ENCODE measurements around the gene ZNF579.

Gene ZNF579

GRCh38 chr19:55606817-55607216 is 26.2 kb upstream of the ZNF579 start:
- TF ChIP-seq, protein P1, sequence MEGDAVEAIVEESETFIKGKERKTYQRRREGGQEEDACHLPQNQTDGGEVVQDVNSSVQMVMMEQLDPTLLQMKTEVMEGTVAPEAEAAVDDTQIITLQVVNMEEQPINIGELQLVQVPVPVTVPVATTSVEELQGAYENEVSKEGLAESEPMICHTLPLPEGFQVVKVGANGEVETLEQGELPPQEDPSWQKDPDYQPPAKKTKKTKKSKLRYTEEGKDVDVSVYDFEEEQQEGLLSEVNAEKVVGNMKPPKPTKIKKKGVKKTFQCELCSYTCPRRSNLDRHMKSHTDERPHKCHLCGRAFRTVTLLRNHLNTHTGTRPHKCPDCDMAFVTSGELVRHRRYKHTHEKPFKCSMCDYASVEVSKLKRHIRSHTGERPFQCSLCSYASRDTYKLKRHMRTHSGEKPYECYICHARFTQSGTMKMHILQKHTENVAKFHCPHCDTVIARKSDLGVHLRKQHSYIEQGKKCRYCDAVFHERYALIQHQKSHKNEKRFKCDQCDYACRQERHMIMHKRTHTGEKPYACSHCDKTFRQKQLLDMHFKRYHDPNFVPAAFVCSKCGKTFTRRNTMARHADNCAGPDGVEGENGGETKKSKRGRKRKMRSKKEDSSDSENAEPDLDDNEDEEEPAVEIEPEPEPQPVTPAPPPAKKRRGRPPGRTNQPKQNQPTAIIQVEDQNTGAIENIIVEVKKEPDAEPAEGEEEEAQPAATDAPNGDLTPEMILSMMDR (IDR thresholded peaks at IDR 0.05; ENCODE audit: low read depth, low read length, poor library complexity, severe bottlenecking): no peak
- no peak for TF ChIP-seq EZH2phosphoT487 (IDR thresholded peaks at IDR 0.05; ENCODE audit: borderline replicate concordance, low read length)
- H3K36me3 ChIP-seq (ENCODE audit: control insufficient read depth, low read length): peaks cover 44% of the 10 kb centered on the region
- peaks cover 11% of the 10 kb centered on the region; the same call in 1 of the 2 replicates for H4K20me1 ChIP-seq (ENCODE audit: control insufficient read depth, insufficient read depth, low read depth, low read length)
- H3F3A ChIP-seq (ENCODE audit: control insufficient read depth, insufficient read depth): peaks cover 12% of the 10 kb centered on the region
- peaks cover 38% of the 10 kb centered on the region for H3K4me1 ChIP-seq (ENCODE audit: control insufficient read depth, low read length)
- no peaks in the 10 kb centered on the region for H3K9me2 ChIP-seq (replicated peaks; ENCODE audit: control insufficient read depth, low read length)
- peak overlapping the region; percentile 95 for H3K4me3 ChIP-seq (ENCODE audit: low read length)
- H3K79me2 ChIP-seq (ENCODE audit: control insufficient read depth, low read length): peaks cover 62% of the 10 kb centered on the region
- H3K9me3 ChIP-seq (ENCODE audit: control insufficient read depth, insufficient read depth, low read length): no peaks in the 10 kb centered on the region
- 0 out of 2 replicates have a peak overlapping the region, but pooled peaks have one; percentile 99 for H3K27ac ChIP-seq (ENCODE audit: low read depth, low read length)
- peak overlapping the region; percentile 96 for H3K4me2 ChIP-seq (ENCODE audit: low read length)
- H3K27me3 ChIP-seq (ENCODE audit: control insufficient read depth, low read length): no peaks in the 10 kb centered on the region

GRCh38 chr19:55606471-55606787 is 25.8 kb upstream of the ZNF579 start:
- no peaks in the 10 kb centered on the region for H3K9me2 ChIP-seq (replicated peaks; ENCODE audit: control insufficient read depth, low read length)
- H3K27me3 ChIP-seq (ENCODE audit: control insufficient read depth, low read length): no peaks in the 10 kb centered on the region
- H3K4me1 ChIP-seq (ENCODE audit: control insufficient read depth, low read length): peaks cover 38% of the 10 kb centered on the region
- peaks cover 16% of the 10 kb centered on the region for H3F3A ChIP-seq (ENCODE audit: control insufficient read depth, insufficient read depth)
- peaks cover 11% of the 10 kb centered on the region; the same call in 1 of the 2 replicates for H4K20me1 ChIP-seq (ENCODE audit: control insufficient read depth, insufficient read depth, low read depth, low read length)
- peak overlapping the region; percentile 96 for H3K4me2 ChIP-seq (ENCODE audit: low read length)
- H3K79me2 ChIP-seq (ENCODE audit: control insufficient read depth, low read length): peaks cover 58% of the 10 kb centered on the region
- H3K27ac ChIP-seq (ENCODE audit: low read depth, low read length): peak overlapping the region; percentile 99
- peaks cover 44% of the 10 kb centered on the region for H3K36me3 ChIP-seq (ENCODE audit: control insufficient read depth, low read length)
- TF ChIP-seq, protein P1 (IDR thresholded peaks at IDR 0.05; ENCODE audit: low read depth, low read length, poor library complexity, severe bottlenecking): no peak
- no peak for TF ChIP-seq EZH2phosphoT487 (IDR thresholded peaks at IDR 0.05; ENCODE audit: borderline replicate concordance, low read length)
- H3K4me3 ChIP-seq (ENCODE audit: low read length): peak overlapping the region; percentile 95
- H3K9me3 ChIP-seq (ENCODE audit: control insufficient read depth, insufficient read depth, low read length): no peaks in the 10 kb centered on the region

GRCh38 chr19:55605637-55606470 is 25.2 kb upstream of the ZNF579 start, which contains the start of gene ZNF865:
TSS of gene ZNF865 (plus strand) at chr19:55605647. CDS start at chr19:55613619, 7,972 bp downstream.
- peak within 1 kb of the TSS; percentile 99 for H3K27ac ChIP-seq (ENCODE audit: low read depth, low read length)
- H3K27me3 ChIP-seq (ENCODE audit: control insufficient read depth, low read length): no peaks in the 10 kb centered on the region
- TF ChIP-seq EZH2phosphoT487 (IDR thresholded peaks at IDR 0.05; ENCODE audit: borderline replicate concordance, low read length): no peak
- TF ChIP-seq, protein P1 (IDR thresholded peaks at IDR 0.05; ENCODE audit: low read depth, low read length, poor library complexity, severe bottlenecking): peak; percentile 86
- peaks cover 43% of the 10 kb centered on the region for H3K4me1 ChIP-seq (ENCODE audit: control insufficient read depth, low read length)
- H3K4me3 ChIP-seq (ENCODE audit: low read length): peak within 1 kb of the TSS; percentile 95
- H3K9me2 ChIP-seq (replicated peaks; ENCODE audit: control insufficient read depth, low read length): no peaks in the 10 kb centered on the region
- H3K4me2 ChIP-seq (ENCODE audit: low read length): peak within 1 kb of the TSS; percentile 99
- H3K9me3 ChIP-seq (ENCODE audit: control insufficient read depth, insufficient read depth, low read length): no peaks in the 10 kb centered on the region
- H3K36me3 ChIP-seq (ENCODE audit: control insufficient read depth, low read length): peaks cover 42% of the 10 kb centered on the region
- H3F3A ChIP-seq (ENCODE audit: control insufficient read depth, insufficient read depth): peaks cover 22% of the 10 kb centered on the region
- peaks cover 11% of the 10 kb centered on the region; the same call in 1 of the 2 replicates for H4K20me1 ChIP-seq (ENCODE audit: control insufficient read depth, insufficient read depth, low read depth, low read length)
- peaks cover 52% of the 10 kb centered on the region for H3K79me2 ChIP-seq (ENCODE audit: control insufficient read depth, low read length)
